ENCODE data around the gene PLPPR2.
"Not testable (repeated sequence)": the region's sequence is repeated elsewhere in the genome, so short reads cannot be mapped to it uniquely, and the experiment has no call there.

PLPPR2 gene

GRCh38 chr19:11401808-11402543 is 46.7 kb downstream of the PLPPR2 start:
- DNase-seq: no peak

GRCh38 chr19:11404588-11405222 is 49.5 kb downstream of the PLPPR2 start:
- no peak for DNase-seq

DNA sequence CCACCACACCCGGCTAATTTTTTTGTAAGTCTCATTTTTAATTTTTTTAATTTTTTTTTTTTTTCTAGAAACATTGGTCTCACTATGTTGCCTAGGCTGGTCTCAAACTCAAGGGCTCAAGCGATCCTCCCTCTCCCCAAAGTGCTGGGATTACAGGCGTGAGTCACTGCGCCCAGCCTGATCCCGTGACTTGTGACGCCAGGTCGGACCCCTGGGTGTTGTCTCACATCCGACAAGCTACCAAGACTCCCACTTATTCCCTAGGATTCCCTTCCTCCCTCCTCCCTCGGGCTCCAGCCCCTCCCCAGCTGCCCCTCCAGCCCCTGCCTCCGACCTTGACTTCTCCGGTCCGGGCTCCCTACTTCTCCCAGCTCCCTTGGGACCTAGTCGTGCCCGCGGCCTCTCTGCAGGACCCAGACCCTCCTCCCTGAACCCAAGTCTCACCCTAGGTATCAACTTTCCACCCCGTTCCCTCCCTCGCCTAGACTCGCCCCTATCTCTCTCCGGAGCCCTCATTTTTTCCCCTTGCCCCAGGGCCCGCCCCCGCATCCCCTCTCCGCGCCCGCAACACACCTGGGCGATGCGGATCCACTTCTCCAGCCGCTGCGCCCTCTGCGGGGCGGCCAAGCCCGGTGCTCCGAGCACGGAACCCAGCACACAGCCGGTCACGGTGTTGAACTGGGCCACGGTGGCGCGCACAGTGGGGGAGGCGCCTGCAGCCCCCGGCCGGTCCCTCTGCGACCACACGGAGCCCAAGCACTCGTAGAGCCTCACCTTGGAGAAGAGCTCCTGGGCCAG is 50.8 kb downstream of the PLPPR2 start:
- DNase-seq: no peak

DNA sequence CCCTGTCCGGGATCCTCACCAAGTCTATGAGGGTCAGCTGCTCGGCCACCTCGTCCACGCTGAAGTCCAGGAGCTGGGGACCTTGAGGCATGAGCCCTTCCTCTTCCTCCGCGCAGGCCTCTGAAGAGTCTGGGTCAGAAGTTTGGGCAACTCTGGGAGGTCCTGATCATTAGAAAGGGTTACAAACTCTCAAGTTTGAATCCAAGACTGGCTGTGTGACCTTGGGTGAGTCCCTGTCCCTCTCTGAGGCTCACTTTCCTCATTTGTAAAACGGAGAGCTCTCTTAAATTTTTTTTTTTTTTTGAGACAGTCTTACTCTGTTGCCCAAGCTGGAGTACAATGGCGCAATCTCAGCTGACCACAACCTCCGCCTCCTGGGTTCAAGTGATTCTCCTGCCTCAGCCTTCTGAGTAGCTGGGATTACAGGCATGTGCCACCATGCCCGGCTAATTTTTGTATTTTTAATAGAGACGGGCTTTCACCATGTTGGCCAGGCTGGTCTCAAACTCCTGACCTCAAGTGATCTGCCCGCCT is 51.5 kb downstream of the PLPPR2 start:
- DNase-seq: not testable (repeated sequence)

DNA sequence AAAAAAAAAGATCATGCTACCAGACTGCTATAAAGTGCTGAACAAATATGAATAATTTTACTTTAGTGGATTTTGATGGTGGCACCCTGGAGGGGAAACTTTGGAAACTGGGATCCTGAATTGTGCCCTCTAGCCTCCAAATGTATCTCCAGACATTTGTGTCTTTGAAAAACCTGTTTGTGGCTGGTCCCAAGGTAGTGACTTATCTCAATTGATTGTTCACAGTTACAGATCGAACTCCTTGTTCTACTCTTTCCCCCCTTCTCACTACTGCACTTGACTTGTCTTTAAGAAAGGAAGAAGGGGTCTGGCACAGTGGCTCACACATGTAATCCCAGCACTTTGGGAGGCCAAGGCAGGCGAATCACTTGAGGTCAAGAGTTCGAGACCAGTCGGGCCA is 53.4 kb downstream of the PLPPR2 start:
- no peak for DNase-seq

DNA sequence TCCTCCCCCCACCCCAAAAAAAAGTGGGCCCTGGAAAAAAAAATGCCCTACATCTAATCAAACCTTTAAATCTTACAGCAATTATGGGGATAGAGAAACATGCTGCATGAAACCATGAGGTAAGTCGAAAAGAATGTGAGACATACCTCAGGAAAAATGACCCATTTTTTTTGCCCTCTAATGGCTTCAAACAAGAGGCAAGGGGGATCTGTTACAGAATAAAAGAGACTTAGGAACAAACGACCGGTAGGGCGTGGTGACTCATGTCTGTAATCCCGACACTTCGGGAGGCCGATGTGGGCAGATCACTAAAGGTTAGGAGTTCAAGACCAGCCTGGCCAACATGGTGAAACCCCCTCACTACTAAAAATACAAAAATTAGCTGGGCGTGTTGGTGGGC is 55.5 kb downstream of the PLPPR2 start:
- DNase-seq: no peak

DNA sequence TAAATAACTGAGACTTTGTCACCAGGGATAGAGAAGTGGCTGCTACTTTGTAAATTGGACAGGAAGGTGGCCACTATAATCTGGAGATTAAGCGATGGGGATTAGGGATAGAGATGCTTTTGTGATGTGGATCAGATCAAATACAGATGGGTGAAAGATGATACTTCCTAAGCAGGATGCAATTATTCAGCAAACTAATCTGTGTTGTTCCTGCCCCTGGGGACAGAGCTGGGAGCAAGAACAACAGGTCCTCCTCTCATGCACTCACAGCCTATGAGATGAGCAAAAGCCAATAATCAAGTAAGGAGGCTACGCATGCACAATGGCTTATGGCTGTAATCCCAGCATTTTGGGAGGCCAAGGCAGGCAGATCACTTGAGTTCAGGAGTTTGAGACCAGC is 59.3 kb downstream of the PLPPR2 start:
- peak; percentile 99 for DNase-seq
